Measurements from ENCODE around the gene THAP11. TPM values are rescaled to one million over a fixed set of nuclear protein-coding genes. Genes with fewer than 3 reads are reported as not detected.

The THAP11 gene
- total RNA-seq, 6 donors from 2014 or later = 28.3 to 66.3 (median 34.3) TPM

GRCh38 chr16:67801883-67802282, 40.2 kb upstream of the THAP11 start:
- no peaks in the 10 kb centered on the region for H3K9me3 ChIP-seq
- peaks cover 0 to 34% (median 12%) of the 10 kb centered on the region in 4 donors for H3K36me3 ChIP-seq
- ATAC-seq (ENCODE audit: low FRiP score in 2 of 2) (no peak), DNase-seq (no peak)
- no peak overlapping the region for H3K27ac ChIP-seq
- H3K27me3 ChIP-seq = no peaks in the 10 kb centered on the region
- peaks cover 22 to 33% (median 30%) of the 10 kb centered on the region in 4 donors for H3K4me1 ChIP-seq
- no peak overlapping the region for H3K4me3 ChIP-seq
- WGBS, 2 donors = 76 to 85% methylated on average over 2 of the region's 2 CpGs
- TF ChIP-seq POLR2AphosphoS5 (IDR thresholded peaks at IDR 0.05) = no peak
- TF ChIP-seq EP300 (IDR thresholded peaks at IDR 0.05) = no peak
- no peak for TF ChIP-seq CTCF (IDR thresholded peaks at IDR 0.05)
- TF ChIP-seq POLR2A (IDR thresholded peaks at IDR 0.05) = no peak

- H3K36me3 ChIP-seq = peaks cover 0 to 30% (median 12%) of the 10 kb centered on the region in 4 donors
- no peak overlapping the region for H3K4me3 ChIP-seq
- ATAC-seq (ENCODE audit: low FRiP score in 2 of 2) (no peak), DNase-seq (no peak)
- H3K4me1 ChIP-seq = peaks cover 27 to 40% (median 35%) of the 10 kb centered on the region in 4 donors
- no peak overlapping the region for H3K27ac ChIP-seq
- WGBS, 2 donors = 58 to 83% methylated on average over 3 of the region's 3 CpGs
- no peak for TF ChIP-seq CTCF (IDR thresholded peaks at IDR 0.05)
- no peak for TF ChIP-seq EP300 (IDR thresholded peaks at IDR 0.05)
- TF ChIP-seq POLR2AphosphoS5 (IDR thresholded peaks at IDR 0.05) = no peak
- TF ChIP-seq POLR2A (IDR thresholded peaks at IDR 0.05) = no peak
- no peaks in the 10 kb centered on the region for H3K27me3 ChIP-seq
- H3K9me3 ChIP-seq = no peaks in the 10 kb centered on the region
These were observed 38.2 kb upstream of the THAP11 start for GRCh38 chr16:67803894-67804293.

- Histone ChIP-seq H3K27me3 (no peaks in the 10 kb centered on the region), H3K36me3 (peaks cover 0 to 29% (median 10%) of the 10 kb centered on the region in 4 donors), H3K9me3 (no peaks in the 10 kb centered on the region), H3K4me3 (peak overlapping the region in 3 of 4 donors; percentile 87 to 97 (median 88)), H3K27ac (peak overlapping the region in 1 of 4 donors; percentile 89), H3K4me1 (peaks cover 27 to 40% (median 34%) of the 10 kb centered on the region in 4 donors)
- TF ChIP-seq EP300 (IDR thresholded peaks at IDR 0.05) = no peak
- no peak for TF ChIP-seq POLR2A (IDR thresholded peaks at IDR 0.05)
- TF ChIP-seq POLR2AphosphoS5 (IDR thresholded peaks at IDR 0.05) = no peak
- no peak for TF ChIP-seq CTCF (IDR thresholded peaks at IDR 0.05)
- 63 to 89% methylated on average over 4 of the region's 4 CpGs for WGBS, 2 donors
- ATAC-seq (ENCODE audit: low FRiP score in 2 of 2) (no peak), DNase-seq (no peak)
These were observed 37.1 kb upstream of the THAP11 start for GRCh38 chr16:67804853-67805542.

GRCh38 chr16:67805718-67806427, 36.2 kb upstream of the THAP11 start:
- 2 to 6% methylated on average over 6 to 12 of the region's 26 CpGs for WGBS, 2 donors
- Histone ChIP-seq H3K4me1 (peaks cover 25 to 32% (median 28%) of the 10 kb centered on the region in 4 donors), H3K27me3 (no peaks in the 10 kb centered on the region), H3K9me3 (no peaks in the 10 kb centered on the region), H3K27ac (peak overlapping the region; percentile 81 to 89 (median 86)), H3K36me3 (peaks cover 0 to 27% (median 9%) of the 10 kb centered on the region in 4 donors), H3K4me3 (peak overlapping the region; percentile 87 to 100 (median 92))
- no peak for TF ChIP-seq POLR2A (IDR thresholded peaks at IDR 0.05)
- TF ChIP-seq CTCF (IDR thresholded peaks at IDR 0.05) = no peak
- TF ChIP-seq EP300 (IDR thresholded peaks at IDR 0.05) = no peak
- TF ChIP-seq POLR2AphosphoS5 (IDR thresholded peaks at IDR 0.05) = no peak
- DNase-seq (peak in 1 of 2 donors; percentile 24), ATAC-seq (ENCODE audit: low FRiP score in 2 of 2) (peak; percentile 6 to 14)

Data from upper lobe of left lung (tissue), 6 donors.